Stomach smooth muscle (tissue), 2 donors: Measurements from ENCODE around the gene THAP8.

Experiments used
- H3K27ac ChIP-seq: one replicate; pipeline ENCODE4 v1.7.0; 2013; ENCODE audit warnings: mild to moderate bottlenecking, low read length, inconsistent platforms
- H3K27me3 ChIP-seq, 2 donors: one replicate each; pipeline ENCODE4 v1.7.0; 2013; ENCODE audit warnings: low read length in 2 of 2; ENCODE audit not compliant: insufficient read depth in 2 of 2, control insufficient read depth in 1 of 2
- H3K36me3 ChIP-seq, 2 donors: one replicate each; pipeline ENCODE4 v1.7.0; 2013; ENCODE audit warnings: low read length in 2 of 2; ENCODE audit not compliant: control insufficient read depth in 2 of 2, insufficient read depth in 2 of 2
- H3K4me1 ChIP-seq: one replicate; pipeline ENCODE4 v1.7.0; 2013; ENCODE audit warnings: low read length; ENCODE audit not compliant: control insufficient read depth, insufficient read depth
- H3K4me3 ChIP-seq, 2 donors: one replicate each; pipeline ENCODE4 v1.7.0; 2013; ENCODE audit warnings: low read length in 2 of 2
- H3K9ac ChIP-seq, 2 donors: one replicate each; pipeline ENCODE4 v1.7.0; 2013; ENCODE audit warnings: low read length in 2 of 2, mild to moderate bottlenecking in 1 of 2
- H3K9me3 ChIP-seq, 2 donors: one replicate each; pipeline ENCODE4 v1.7.0; 2013; ENCODE audit warnings: low read length in 2 of 2; ENCODE audit not compliant: control insufficient read depth in 2 of 2
- donor health status: healthy.
- donor health status: Pancreatic carcinoma.

THAP8 gene

GRCh38 chr19:36009220-36009619 lies 44.9 kb downstream of the THAP8 start:
- H3K9me3 ChIP-seq, result no peaks in the 10 kb centered on the region

DNA sequence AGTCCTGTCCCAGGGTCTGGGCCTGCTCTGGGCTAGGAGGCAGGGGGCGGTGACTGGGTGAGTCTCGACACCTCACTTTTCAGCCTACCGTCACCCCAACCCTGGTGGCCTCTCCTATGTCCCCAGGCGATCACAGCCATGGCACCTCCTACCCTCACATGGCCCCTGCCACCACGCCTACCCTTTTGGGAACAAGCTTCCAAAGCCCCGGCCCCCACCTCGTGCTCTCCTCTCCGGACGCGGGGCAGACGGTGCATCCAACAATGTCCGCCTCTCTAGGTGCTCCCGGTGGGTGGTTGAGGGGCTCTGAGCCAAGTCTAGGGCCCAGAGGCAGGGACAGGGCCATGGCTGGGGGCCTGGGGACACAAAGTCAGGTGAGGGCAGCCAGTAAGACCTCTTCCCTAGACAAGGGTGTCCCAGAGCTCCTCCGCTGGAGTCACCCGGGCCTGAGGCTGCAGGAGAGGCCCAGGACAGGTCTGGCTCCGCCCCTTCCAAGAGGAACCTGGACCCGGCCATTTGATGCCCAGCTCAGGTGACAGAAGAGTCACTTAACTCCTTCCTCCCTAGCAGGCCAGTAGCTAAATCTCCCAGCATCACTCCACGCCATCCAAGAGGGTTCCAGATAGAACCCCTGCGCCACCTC lies 45.6 kb downstream of the THAP8 start, which contains the start of gene SYNE4:
SYNE4 (minus strand) TSS at position 478 of the 643 bp plus-strand sequence; CDS start at position 346, 132 bp downstream.
- Histone ChIP-seq H3K9me3 (no peaks in the 10 kb centered on the region), H3K27ac (peak within 1 kb of the TSS; percentile 49), H3K27me3 (no peaks in the 10 kb centered on the region), H3K9ac (peak within 1 kb of the TSS; percentile 62 to 70), H3K4me1 (peaks cover 25% of the 10 kb centered on the region), H3K36me3 (no peaks in the 10 kb centered on the region), H3K4me3 (peak within 1 kb of the TSS; percentile 49 to 66)

More at GRCh38 chr19:36009220-36009619, 44.9 kb downstream of the THAP8 start:
- peak overlapping the region; percentile 49 to 66 for H3K4me3 ChIP-seq
- no peaks in the 10 kb centered on the region for H3K36me3 ChIP-seq
- H3K27me3 ChIP-seq, result no peaks in the 10 kb centered on the region
- peak overlapping the region; percentile 62 to 70 for H3K9ac ChIP-seq
- peaks cover 26% of the 10 kb centered on the region for H3K4me1 ChIP-seq
- H3K27ac ChIP-seq, result peak overlapping the region; percentile 49

DNA sequence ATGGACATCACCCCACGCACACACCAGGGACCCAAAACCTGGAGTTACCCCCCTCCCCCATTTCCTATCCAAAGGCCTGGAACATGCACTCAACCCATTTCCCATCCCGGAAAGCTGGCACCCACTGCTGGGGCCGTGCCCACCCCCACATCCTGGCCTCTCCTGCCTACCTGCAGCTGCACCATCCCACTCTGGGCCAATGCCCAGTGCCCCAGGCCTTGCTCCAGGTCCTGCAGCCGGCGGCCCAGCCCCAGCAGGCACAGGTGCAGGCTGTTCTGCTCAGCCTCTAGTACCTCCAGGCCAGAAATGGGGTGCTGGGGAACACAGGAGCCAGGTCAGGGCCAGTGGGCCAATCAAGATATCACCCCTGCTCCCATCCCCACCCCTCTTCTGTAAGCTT lies 47.1 kb downstream of the THAP8 start:
- Histone ChIP-seq H3K4me3 (no peak overlapping the region), H3K4me1 (peaks cover 19% of the 10 kb centered on the region), H3K36me3 (peaks cover 2 to 4% of the 10 kb centered on the region in 2 donors), H3K9me3 (no peaks in the 10 kb centered on the region), H3K9ac (no peak overlapping the region), H3K27ac (no peak overlapping the region), H3K27me3 (no peaks in the 10 kb centered on the region)

DNA sequence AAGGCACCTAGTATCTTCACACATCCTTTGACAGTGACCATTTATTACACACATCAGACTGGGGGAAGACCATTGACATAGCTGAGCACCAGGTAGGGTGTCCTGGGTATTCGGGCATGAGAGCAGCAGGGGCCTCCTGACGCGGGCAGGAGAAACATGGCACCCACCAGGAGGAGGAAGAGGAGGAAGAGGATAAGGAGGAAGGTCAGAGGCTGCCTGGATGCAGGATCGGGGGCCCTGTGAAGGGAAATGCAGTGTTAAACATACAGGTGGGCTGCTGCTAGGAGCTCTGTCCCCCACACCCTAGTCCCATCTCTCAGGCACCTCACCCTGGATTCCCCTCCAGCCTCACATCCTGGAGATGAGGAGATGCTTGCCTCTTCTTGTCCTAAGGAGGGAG lies 50.8 kb downstream of the THAP8 start:
- no peak overlapping the region for H3K9ac ChIP-seq
- no peaks in the 10 kb centered on the region for H3K27me3 ChIP-seq
- H3K9me3 ChIP-seq, result no peaks in the 10 kb centered on the region
- H3K36me3 ChIP-seq, result peaks cover 6 to 9% of the 10 kb centered on the region in 2 donors
- H3K27ac ChIP-seq, result no peak overlapping the region
- H3K4me1 ChIP-seq, result peaks cover 15% of the 10 kb centered on the region
- H3K4me3 ChIP-seq, result no peak overlapping the region

GRCh38 chr19:36001605-36002004 lies 52.5 kb downstream of the THAP8 start:
- Histone ChIP-seq H3K4me1 (peaks cover 18% of the 10 kb centered on the region), H3K9me3 (no peaks in the 10 kb centered on the region), H3K4me3 (no peak overlapping the region), H3K36me3 (peaks cover 9% of the 10 kb centered on the region in 2 donors), H3K9ac (no peak overlapping the region), H3K27ac (no peak overlapping the region), H3K27me3 (no peaks in the 10 kb centered on the region)

- H3K4me3 ChIP-seq, result peak overlapping the region; percentile 25 to 91
- peak overlapping the region in 1 of 2 donors; percentile 51 for H3K9ac ChIP-seq
- H3K27me3 ChIP-seq, result no peaks in the 10 kb centered on the region
- peaks cover 36% of the 10 kb centered on the region for H3K4me1 ChIP-seq
- H3K9me3 ChIP-seq, result no peaks in the 10 kb centered on the region
- H3K27ac ChIP-seq, result peak overlapping the region; percentile 79
- peaks cover 6 to 7% of the 10 kb centered on the region in 2 donors for H3K36me3 ChIP-seq
These were observed 57.3 kb downstream of the THAP8 start for GRCh38 chr19:35996777-35997176.

GRCh38 chr19:35995048-35995993 lies 58.8 kb downstream of the THAP8 start, which contains the start of gene SDHAF1:
TSS of gene SDHAF1 (plus strand) at chr19:35995188. CDS start at chr19:35995275, 87 bp downstream.
- H3K4me1 ChIP-seq, result peaks cover 36% of the 10 kb centered on the region
- no peaks in the 10 kb centered on the region for H3K9me3 ChIP-seq
- H3K9ac ChIP-seq, result peak within 1 kb of the TSS; percentile 84 to 86
- H3K4me3 ChIP-seq, result peak within 1 kb of the TSS; percentile 91
- peaks cover 0 to 2% of the 10 kb centered on the region in 2 donors for H3K36me3 ChIP-seq
- H3K27me3 ChIP-seq, result no peaks in the 10 kb centered on the region
- peak within 1 kb of the TSS; percentile 79 for H3K27ac ChIP-seq

DNA sequence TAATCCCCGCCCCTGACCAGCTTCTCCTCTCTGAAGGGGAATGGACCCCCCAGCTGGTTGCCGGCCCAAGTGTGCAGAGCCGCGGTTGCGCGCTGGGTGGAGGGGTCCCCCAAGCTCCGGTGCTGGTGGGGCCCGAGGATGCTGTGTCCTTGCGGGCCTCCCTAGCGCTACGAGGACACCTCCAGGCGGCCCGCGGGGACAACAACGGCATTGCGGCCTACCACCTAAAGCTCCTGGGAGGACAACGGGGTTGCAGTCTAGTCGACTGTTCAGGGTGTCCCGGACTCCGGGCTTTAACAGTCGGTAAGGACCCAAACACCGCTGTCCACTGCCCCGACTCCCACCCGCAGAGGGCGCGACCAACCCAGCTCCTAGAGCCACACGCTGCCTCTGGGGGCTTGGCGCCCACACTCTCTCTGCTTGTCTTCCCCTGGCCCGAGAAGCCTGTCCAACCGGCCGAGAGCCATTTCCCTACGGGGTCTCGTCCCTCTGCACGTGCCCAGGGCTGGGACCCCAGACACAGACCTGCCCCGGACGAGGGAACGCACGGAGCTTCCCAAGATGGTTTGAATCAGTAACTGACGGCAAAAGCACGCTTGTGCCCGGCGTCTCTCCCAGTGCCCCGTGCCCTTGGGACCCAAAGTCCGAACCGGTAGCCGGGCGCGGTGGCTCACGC lies 60.0 kb downstream of the THAP8 start:
- peaks cover 28% of the 10 kb centered on the region for H3K4me1 ChIP-seq
- peak overlapping the region in 1 of 2 donors; percentile 51 for H3K9ac ChIP-seq
- H3K27me3 ChIP-seq, result peaks cover 0 to 6% of the 10 kb centered on the region in 2 donors
- no peaks in the 10 kb centered on the region for H3K9me3 ChIP-seq
- peak overlapping the region; percentile 49 to 91 for H3K4me3 ChIP-seq
- no peak overlapping the region for H3K27ac ChIP-seq
- H3K36me3 ChIP-seq, result peaks cover 0 to 2% of the 10 kb centered on the region in 2 donors

DNA sequence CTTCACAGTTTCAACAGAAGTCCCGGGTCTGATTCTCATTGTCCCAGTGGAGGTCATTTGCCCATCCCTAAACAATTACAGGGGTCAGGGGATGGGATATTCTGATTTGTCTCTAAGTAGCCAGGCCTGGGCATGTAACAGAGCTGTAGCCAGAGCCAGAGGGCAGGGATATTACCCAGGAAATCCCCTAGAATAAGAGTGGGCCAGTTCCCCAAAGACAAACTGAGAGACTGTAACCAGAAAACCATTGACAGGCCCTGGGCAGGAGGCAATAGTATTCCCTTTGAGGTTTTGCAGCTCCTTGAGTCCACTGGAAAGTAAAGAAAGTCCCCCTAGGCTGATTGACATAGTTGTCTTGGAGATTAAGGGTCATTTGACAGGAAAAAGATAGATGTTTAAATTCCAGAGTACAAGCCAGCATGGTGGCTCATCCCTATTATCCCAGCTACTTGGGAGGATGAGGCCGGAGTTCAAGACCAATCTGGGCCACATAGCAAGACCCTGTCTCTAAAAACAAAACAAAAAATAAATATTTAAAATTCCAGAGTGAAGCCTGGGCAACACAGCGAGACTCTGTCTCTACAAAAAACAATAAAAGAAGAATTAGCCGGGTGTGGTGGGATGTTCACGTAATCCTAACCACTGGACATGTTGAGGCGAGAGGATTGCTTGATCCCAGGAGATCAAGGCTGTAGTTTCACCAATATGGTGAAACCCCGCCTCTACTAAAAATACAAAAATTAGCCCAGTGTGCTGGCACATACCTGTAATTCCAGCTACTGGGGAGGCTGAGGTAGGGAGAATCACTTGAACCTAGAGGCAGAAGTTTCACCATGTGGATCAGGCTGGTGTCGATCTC lies 60.9 kb downstream of the THAP8 start:
- peaks cover 23% of the 10 kb centered on the region for H3K4me1 ChIP-seq
- no peak overlapping the region for H3K27ac ChIP-seq
- H3K9ac ChIP-seq, result no peak overlapping the region
- no peaks in the 10 kb centered on the region for H3K9me3 ChIP-seq
- peaks cover 0 to 2% of the 10 kb centered on the region in 2 donors for H3K36me3 ChIP-seq
- no peak overlapping the region for H3K4me3 ChIP-seq
- peaks cover 0 to 6% of the 10 kb centered on the region in 2 donors for H3K27me3 ChIP-seq
